Measurements from ENCODE around the gene PARD6B. TPM values are rescaled to one million over a fixed set of nuclear protein-coding genes. Genes with fewer than 3 reads are reported as not detected.
A peak's percentile ranks its signal among the peaks of the same experiment; 100 is the strongest.

The PARD6B gene
- total RNA-seq, 1 donor from 2014 or later, result 52.2 TPM

DNA sequence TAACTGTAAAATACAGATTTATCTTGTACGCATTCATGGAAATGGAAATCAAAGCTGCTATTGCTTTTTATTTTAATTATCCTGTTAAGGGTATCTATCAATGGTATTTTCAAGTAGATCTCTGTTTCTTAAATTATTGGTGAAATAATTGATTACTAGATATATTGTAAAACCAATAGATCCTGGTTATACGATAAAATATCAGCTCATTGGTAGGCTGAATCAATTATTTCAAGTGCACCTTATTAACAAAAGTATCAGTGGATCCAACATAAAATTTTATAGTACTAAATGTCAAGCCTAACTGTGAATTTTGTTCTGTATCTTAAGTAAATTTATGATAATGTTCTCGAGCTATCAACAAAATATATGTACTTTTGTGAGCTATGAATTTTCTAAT is 21.8 kb downstream of the PARD6B start:
- Mint-ChIP-seq H3K36me3 (peaks cover 4% of the 10 kb centered on the region), H3K9me3 (no peaks in the 10 kb centered on the region), H3K4me3 (no peak overlapping the region), H3K4me1 (peaks cover 8% of the 10 kb centered on the region), H3K27me3 (ENCODE audit: low read depth) (no peaks in the 10 kb centered on the region), H3K27ac (no peak overlapping the region)
- TF ChIP-seq CTCF (IDR thresholded peaks at IDR 0.05; ENCODE audit: unreplicated experiment), result no peak
- no peak for DNase-seq (ENCODE audit: low spot score in 2 of 2, unreplicated experiment in 2 of 2)

DNA sequence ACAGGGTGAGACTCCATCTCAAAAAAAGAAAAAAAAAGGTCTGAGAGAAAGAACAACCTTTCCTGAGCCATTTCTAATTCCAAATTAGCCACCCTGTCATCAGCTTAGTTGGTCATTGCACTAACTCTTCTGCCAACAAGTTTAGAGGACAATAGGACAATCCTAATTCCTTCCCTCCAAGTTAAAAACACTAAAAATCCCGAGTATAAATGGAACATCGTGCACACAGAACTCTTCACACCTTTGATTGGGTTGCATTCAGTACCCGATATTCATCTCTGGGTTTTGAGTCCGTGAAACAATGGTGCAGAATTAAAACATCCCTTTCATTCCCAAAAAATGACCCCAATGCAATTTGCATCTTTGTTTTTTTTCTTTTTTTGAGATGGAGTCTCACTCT is 23.0 kb downstream of the PARD6B start:
- Mint-ChIP-seq H3K4me1 (peaks cover 11% of the 10 kb centered on the region), H3K4me3 (no peak overlapping the region), H3K9me3 (no peaks in the 10 kb centered on the region), H3K27me3 (ENCODE audit: low read depth) (no peaks in the 10 kb centered on the region), H3K27ac (no peak overlapping the region), H3K36me3 (peaks cover 4% of the 10 kb centered on the region)
- TF ChIP-seq CTCF (IDR thresholded peaks at IDR 0.05; ENCODE audit: unreplicated experiment), result no peak
- no peak for DNase-seq (ENCODE audit: low spot score in 2 of 2, unreplicated experiment in 2 of 2)

DNA sequence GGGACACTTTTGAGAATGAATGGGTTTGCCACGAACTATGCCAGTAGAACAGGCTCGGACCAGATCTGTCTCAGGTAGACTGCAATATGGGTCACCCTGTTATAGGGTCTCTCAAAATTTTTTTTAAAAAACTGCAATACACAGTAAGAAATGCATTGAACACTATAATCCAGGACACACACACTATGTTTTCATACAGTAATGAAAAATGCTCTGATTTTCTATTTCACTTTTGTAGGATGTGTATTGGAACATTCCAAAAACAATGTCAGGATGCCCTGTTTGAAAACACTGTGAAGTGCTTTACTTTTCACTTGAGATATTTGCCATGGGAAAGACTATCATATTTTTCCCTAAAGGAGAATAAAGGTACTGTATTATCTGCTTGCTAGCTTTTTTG is 25.1 kb downstream of the PARD6B start:
- Mint-ChIP-seq H3K27me3 (ENCODE audit: low read depth) (no peaks in the 10 kb centered on the region), H3K4me3 (no peak overlapping the region), H3K36me3 (peaks cover 4% of the 10 kb centered on the region), H3K4me1 (peaks cover 8% of the 10 kb centered on the region), H3K9me3 (no peaks in the 10 kb centered on the region), H3K27ac (no peak overlapping the region)
- no peak for DNase-seq (ENCODE audit: low spot score in 2 of 2, unreplicated experiment in 2 of 2)
- no peak for TF ChIP-seq CTCF (IDR thresholded peaks at IDR 0.05; ENCODE audit: unreplicated experiment)

DNA sequence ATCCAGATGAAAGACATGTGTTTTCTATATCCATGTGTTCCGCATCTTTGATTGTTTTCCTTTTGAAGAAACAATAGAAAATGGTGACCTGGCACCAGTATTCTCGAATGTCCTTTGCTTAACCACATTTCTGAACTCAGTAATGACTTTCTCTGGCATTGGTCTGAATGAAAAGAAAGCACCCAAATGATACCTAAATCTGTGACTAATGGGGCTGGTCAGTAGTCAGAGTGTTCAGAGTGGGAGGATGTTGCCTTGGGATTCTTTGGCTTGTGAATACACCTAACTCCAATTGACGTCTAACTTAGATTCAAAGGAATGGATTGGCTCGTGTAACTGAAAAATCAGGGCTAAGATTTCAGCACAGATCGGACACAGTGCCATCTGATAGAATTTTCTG is 27.1 kb downstream of the PARD6B start:
- Mint-ChIP-seq H3K27ac (peak overlapping the region; percentile 30), H3K36me3 (peaks cover 2% of the 10 kb centered on the region), H3K4me3 (no peak overlapping the region), H3K9me3 (no peaks in the 10 kb centered on the region), H3K4me1 (peaks cover 23% of the 10 kb centered on the region), H3K27me3 (ENCODE audit: low read depth) (no peaks in the 10 kb centered on the region)
- no peak for DNase-seq (ENCODE audit: low spot score in 2 of 2, unreplicated experiment in 2 of 2)
- no peak for TF ChIP-seq CTCF (IDR thresholded peaks at IDR 0.05; ENCODE audit: unreplicated experiment)

DNA sequence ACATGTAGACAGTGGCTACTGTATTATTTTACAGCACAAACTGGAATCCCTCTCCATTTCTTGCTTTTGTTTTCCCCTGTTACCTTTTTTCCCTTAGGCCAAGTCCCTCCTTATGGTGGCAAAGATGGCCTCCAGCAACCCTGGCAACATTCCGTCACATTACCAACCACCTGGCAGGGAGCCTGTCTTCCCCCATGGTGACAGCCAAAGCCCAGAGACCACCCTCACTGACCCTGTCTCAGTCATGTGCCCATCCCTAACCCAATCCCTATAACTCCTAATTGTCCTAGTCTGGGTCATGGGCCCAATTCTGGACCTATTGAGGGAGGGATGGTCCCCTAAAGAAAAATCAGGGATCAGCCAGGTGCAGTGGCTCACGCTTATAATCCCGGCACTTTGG is 27.6 kb downstream of the PARD6B start:
- H3K9me3 Mint-ChIP-seq, result no peaks in the 10 kb centered on the region
- H3K27me3 Mint-ChIP-seq (ENCODE audit: low read depth), result no peaks in the 10 kb centered on the region
- no peak overlapping the region for H3K4me3 Mint-ChIP-seq
- TF ChIP-seq CTCF (IDR thresholded peaks at IDR 0.05; ENCODE audit: unreplicated experiment), result no peak
- peaks cover 26% of the 10 kb centered on the region for H3K4me1 Mint-ChIP-seq
- DNase-seq (ENCODE audit: low spot score in 2 of 2, unreplicated experiment in 2 of 2), result peak in 1 of 2 experiments; percentile 27
- H3K36me3 Mint-ChIP-seq, result peaks cover 2% of the 10 kb centered on the region
- H3K27ac Mint-ChIP-seq, result no peak overlapping the region

DNA sequence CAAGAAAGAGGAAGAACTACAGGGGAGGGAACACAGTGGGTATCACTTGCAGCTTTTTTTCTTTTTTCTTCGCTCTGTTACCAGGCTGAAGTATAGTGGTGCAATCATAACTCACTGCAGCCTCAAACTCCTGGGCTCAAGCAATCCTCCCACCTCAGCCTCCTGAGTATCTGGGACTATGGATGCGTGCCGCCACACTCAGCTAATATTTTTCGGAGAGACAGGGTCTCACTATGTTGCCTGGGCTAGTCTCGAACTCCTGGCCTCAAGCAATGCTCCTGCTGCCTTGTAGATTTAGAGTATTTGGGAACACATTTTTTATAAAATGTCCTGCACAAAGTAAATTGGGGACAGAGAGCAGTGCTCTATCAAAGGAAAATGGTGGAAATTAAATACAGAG is 28.3 kb downstream of the PARD6B start:
- H3K36me3 Mint-ChIP-seq, result no peaks in the 10 kb centered on the region
- H3K27me3 Mint-ChIP-seq (ENCODE audit: low read depth), result no peaks in the 10 kb centered on the region
- no peak overlapping the region for H3K4me3 Mint-ChIP-seq
- peaks cover 32% of the 10 kb centered on the region for H3K4me1 Mint-ChIP-seq
- DNase-seq (ENCODE audit: low spot score in 2 of 2, unreplicated experiment in 2 of 2), result peak in 1 of 2 experiments; percentile 14
- no peaks in the 10 kb centered on the region for H3K9me3 Mint-ChIP-seq
- TF ChIP-seq CTCF (IDR thresholded peaks at IDR 0.05; ENCODE audit: unreplicated experiment), result no peak
- no peak overlapping the region for H3K27ac Mint-ChIP-seq
